H1 (cell line): ENCODE measurements around the gene C5AR1. TPM values are rescaled to one million over a fixed set of nuclear protein-coding genes. Genes with fewer than 3 reads are reported as not detected.

Experiments
- CTCF ChIA-PET: fragments of 300-600 bp; sonication (Branson Sonifier 250); formaldehyde crosslinking; loops from one replicate; lab custom pipeline; 2021; ENCODE audit not compliant: partially characterized antibody; lab: Charles Lee
- POLR2A ChIA-PET: fragments of 300-600 bp; sonication (Branson Sonifier 250); formaldehyde crosslinking; loops from one replicate; lab custom pipeline; 2021; ENCODE audit warnings: inconsistent platforms; ENCODE audit not compliant: partially characterized antibody; lab: Charles Lee
- DNase-seq, 2 experiments: peaks; one replicate each; pipeline versions ENCODE4 v3.0.0 to v3.0.0-alpha.2; 2010 to 2022; ENCODE audit warnings: low spot score in 2 of 2, low read depth in 1 of 2, mixed read lengths in 1 of 2
- FAIRE-seq: peaks from 2 replicates; lab custom pipeline; 2011; peaks lifted over from hg19 to GRCh38; lab: Jason Lieb, UNC
- H2AFZ ChIP-seq: 2 replicates; pipeline ENCODE4 v1.8.1; 2012; ENCODE audit warnings: low read length, inconsistent platforms
- H2AK5ac ChIP-seq: 2 replicates; pipeline ENCODE4 v1.6.1; 2013; ENCODE audit warnings: low read depth, low read length
- H2BK120ac ChIP-seq: replicated peaks from 2 replicates; pipeline ENCODE3; 2013; ENCODE audit warnings: low read depth, low read length, inconsistent platforms
- H2BK12ac ChIP-seq: 2 replicates; pipeline ENCODE4 v1.6.1; 2013; ENCODE audit warnings: low read depth, low read length
- H2BK15ac ChIP-seq: 2 replicates; pipeline ENCODE4 v1.6.1; 2013; ENCODE audit warnings: low read length
- H2BK20ac ChIP-seq: 2 replicates; pipeline ENCODE4 v1.6.1; 2013; ENCODE audit warnings: low read length
- H2BK5ac ChIP-seq: 2 replicates; pipeline ENCODE4 v1.6.1; 2013; ENCODE audit warnings: low read depth, low read length
- H3K14ac ChIP-seq: 2 replicates; pipeline ENCODE4 v1.6.1; 2013; ENCODE audit warnings: inconsistent platforms; ENCODE audit not compliant: insufficient read length
- H3K18ac ChIP-seq: 2 replicates; pipeline ENCODE4 v1.6.1; 2013; ENCODE audit warnings: low read length; ENCODE audit errors: extremely low read depth
- H3K23ac ChIP-seq: 2 replicates; pipeline ENCODE4 v1.6.1; 2013; ENCODE audit warnings: inconsistent platforms; ENCODE audit not compliant: insufficient read length
- H3K23me2 ChIP-seq: 2 replicates; pipeline ENCODE4 v1.6.1; 2013; ENCODE audit warnings: low read depth, low read length
- H3K27ac ChIP-seq: 2 replicates; pipeline ENCODE4 v1.6.1; 2011; ENCODE audit warnings: low read depth, low read length, inconsistent platforms
- H3K27me3 ChIP-seq, 4 experiments: replicated peaks in 1 of 4; 1 replicate in 1 of 4; 2 replicates in 3 of 4; pipeline versions ENCODE4 v1.6.1 to v1.8.1; 2011 to 2013; ENCODE audit warnings: low read length in 3 of 4, mild to moderate bottlenecking in 3 of 4, inconsistent platforms in 2 of 4, mixed read lengths in 2 of 4, moderate library complexity in 1 of 4; ENCODE audit not compliant: control insufficient read depth in 3 of 4, insufficient read depth in 3 of 4; ENCODE audit errors: extremely low read depth in 1 of 4
- H3K36me3 ChIP-seq, 4 experiments: 2 replicates each; pipeline versions ENCODE4 v1.6.1 to v1.8.1; 2011 to 2013; ENCODE audit warnings: mild to moderate bottlenecking in 4 of 4, low read length in 3 of 4, moderate library complexity in 2 of 4, control low read depth in 1 of 4, inconsistent platforms in 1 of 4; ENCODE audit not compliant: insufficient read depth in 4 of 4, control insufficient read depth in 2 of 4
- H3K4ac ChIP-seq: replicated peaks from 2 replicates; pipeline ENCODE3; 2013; ENCODE audit warnings: low read length, low read depth, mixed read lengths, inconsistent platforms; ENCODE audit not compliant: insufficient read length
- H3K4me1 ChIP-seq, 4 experiments: replicated peaks in 1 of 4; 1 replicate in 1 of 4; 2 replicates in 3 of 4; pipeline versions ENCODE4 v1.6.1 to v1.8.1; 2011 to 2013; ENCODE audit warnings: low read length in 3 of 4, inconsistent platforms in 2 of 4, mixed read lengths in 1 of 4; ENCODE audit not compliant: insufficient read depth in 4 of 4, control insufficient read depth in 3 of 4
- H3K4me2 ChIP-seq, 2 experiments: 2 replicates each; pipeline versions ENCODE4 v1.6.1 to v1.8.1; 2011 to 2013; ENCODE audit warnings: low read depth in 2 of 2, low read length in 2 of 2, control low read depth in 1 of 2, inconsistent platforms in 1 of 2, mild to moderate bottlenecking in 1 of 2; ENCODE audit not compliant: insufficient read depth in 1 of 2
- H3K4me3 ChIP-seq, 4 experiments: fragments of 200-600, 300-600 bp in 1 of 4; sonication (generic), shearing (Covaris generic), sonication (Bioruptor Twin) in 1 of 4; 2 replicates each; pipeline versions ENCODE4 v1.5.1 to v1.8.1; 2011 to 2016; ENCODE audit warnings: low read length in 4 of 4, low read depth in 3 of 4, control low read depth in 2 of 4, inconsistent platforms in 2 of 4, mild to moderate bottlenecking in 2 of 4, mixed read lengths in 1 of 4, moderate library complexity in 1 of 4; ENCODE audit not compliant: insufficient read depth in 2 of 4; ENCODE audit errors: extremely low read depth in 1 of 4
- H3K56ac ChIP-seq: replicated peaks from 2 replicates; pipeline ENCODE3; 2013; ENCODE audit warnings: low read depth, mild to moderate bottlenecking, mixed read lengths, low read length, inconsistent platforms; ENCODE audit not compliant: insufficient read length
- H3K79me1 ChIP-seq: 2 replicates; pipeline ENCODE4 v1.6.1; 2013; ENCODE audit warnings: low read depth, low read length, control low read depth
- H3K79me2 ChIP-seq, 2 experiments: 2 replicates each; pipeline versions ENCODE4 v1.6.1 to v1.8.1; 2012 to 2013; ENCODE audit warnings: low read length in 2 of 2, mild to moderate bottlenecking in 2 of 2, inconsistent platforms in 1 of 2; ENCODE audit not compliant: insufficient read depth in 2 of 2, control insufficient read depth in 1 of 2
- H3K9ac ChIP-seq, 4 experiments: replicated peaks in 1 of 4; 1 replicate in 1 of 4; 2 replicates in 3 of 4; pipeline versions ENCODE4 v1.6.1 to v1.8.1; 2011 to 2013; ENCODE audit warnings: low read depth in 3 of 4, low read length in 3 of 4, control low read depth in 2 of 4, mild to moderate bottlenecking in 2 of 4, moderate library complexity in 2 of 4, inconsistent platforms in 1 of 4; ENCODE audit errors: extremely low read depth in 1 of 4
- H3K9me3 ChIP-seq, 2 experiments: 2 replicates each; pipeline versions ENCODE4 v1.6.1 to v1.8.1; 2012 to 2013; ENCODE audit warnings: mild to moderate bottlenecking in 2 of 2, moderate library complexity in 2 of 2, control low read depth in 1 of 2, inconsistent platforms in 1 of 2, low read depth in 1 of 2, low read length in 1 of 2, mixed read lengths in 1 of 2; ENCODE audit not compliant: insufficient read depth in 2 of 2
- H4K20me1 ChIP-seq, 2 experiments: replicated peaks in 1 of 2; 2 replicates each; pipeline versions ENCODE3 to v1.8.1; 2011 to 2013; ENCODE audit warnings: inconsistent platforms in 2 of 2, low read length in 2 of 2, mild to moderate bottlenecking in 1 of 2; ENCODE audit not compliant: insufficient read depth in 2 of 2, control insufficient read depth in 1 of 2
- H4K5ac ChIP-seq: 2 replicates; pipeline ENCODE4 v1.6.1; 2013; ENCODE audit warnings: low read length, low read depth, mixed read lengths, inconsistent platforms; ENCODE audit not compliant: insufficient read length
- H4K8ac ChIP-seq: 2 replicates; pipeline ENCODE4 v1.8.0; 2013; ENCODE audit warnings: mild to moderate bottlenecking, moderate library complexity, low read length, inconsistent platforms; ENCODE audit not compliant: insufficient read depth; ENCODE audit errors: extremely low read depth
- H4K91ac ChIP-seq: replicated peaks from 2 replicates; pipeline ENCODE3; 2013; ENCODE audit warnings: low read length, mixed read lengths, inconsistent platforms; ENCODE audit not compliant: insufficient read length
- ASH2L ChIP-seq: fragments of 200-600, 300-600 bp; sonication (generic); IDR thresholded peaks from one replicate; pipeline ENCODE4 v1.7.1; 2017; ENCODE audit warnings: low read length
- CEBPB ChIP-seq: IDR thresholded peaks from 2 replicates; pipeline ENCODE4 v1.6.1; 2012; ENCODE audit warnings: low read depth, low read length
- CREB1 ChIP-seq: IDR thresholded peaks from 2 replicates; pipeline ENCODE4 v1.6.1; 2012; ENCODE audit warnings: inconsistent platforms
- CTCF ChIP-seq, 3 experiments: IDR thresholded peaks; 1 replicate in 2 of 3; 2 replicates in 1 of 3; pipeline versions ENCODE4 v1.5.1 to v1.6.1; 2011; ENCODE audit warnings: low read length in 3 of 3, mild to moderate bottlenecking in 3 of 3, inconsistent platforms in 2 of 3, low read depth in 1 of 3, moderate library complexity in 1 of 3; ENCODE audit not compliant: insufficient read depth in 1 of 3; ENCODE audit errors: control extremely low read depth in 1 of 3
- FOSL1 ChIP-seq: IDR thresholded peaks from 2 replicates; pipeline ENCODE4 v1.6.1; 2011; ENCODE audit warnings: mild to moderate bottlenecking, low read depth, low read length, moderate library complexity; ENCODE audit not compliant: insufficient read depth
- GABPA ChIP-seq: IDR thresholded peaks from 2 replicates; pipeline ENCODE4 v1.6.1; 2011; ENCODE audit warnings: mild to moderate bottlenecking, low read length, moderate library complexity, borderline replicate concordance; ENCODE audit not compliant: insufficient read depth
- HDAC2 ChIP-seq, 2 experiments: fragments of 300-600 bp in 1 of 2; sonication (generic) in 1 of 2; IDR thresholded peaks; 2 replicates each; pipeline ENCODE4 v1.6.1; 2011 to 2012; ENCODE audit warnings: low read depth in 2 of 2, low read length in 2 of 2, mild to moderate bottlenecking in 2 of 2, moderate library complexity in 2 of 2, borderline replicate concordance in 1 of 2, inconsistent platforms in 1 of 2
- KDM1A ChIP-seq: fragments of 200-600, 300-600 bp; sonication (generic); IDR thresholded peaks from 2 replicates; pipeline ENCODE4 v1.7.1; 2016; ENCODE audit warnings: mild to moderate bottlenecking, low read length, borderline replicate concordance
- PHF8 ChIP-seq: fragments of 200-600 bp; sonication (generic); conservative IDR thresholded peaks from 2 replicates; pipeline ENCODE4 v1.7.1; 2012; ENCODE audit warnings: low read depth, mild to moderate bottlenecking, inconsistent platforms, low read length, moderate library complexity
- SUZ12 ChIP-seq: fragments of 200-600 bp; sonication (generic); IDR thresholded peaks from 2 replicates; pipeline ENCODE4 v1.6.1; 2012; ENCODE audit warnings: mild to moderate bottlenecking, inconsistent platforms, low read length, moderate library complexity, mixed read lengths
- WGBS, 2 experiments: shearing (Covaris generic) in 1 of 2; methylation state at CpG; one replicate each; pipeline versions ENCODE4 v1.1.6 to v1.1.7; 2013 to 2015; ENCODE audit warnings: low lambda C conversion rate in 2 of 2, mixed read lengths in 2 of 2, inconsistent platforms in 1 of 2, low coverage in 1 of 2, missing lambda C conversion rate in 1 of 2; ENCODE audit not compliant: insufficient replicate concordance in 2 of 2, insufficient coverage in 1 of 2, insufficient read length in 1 of 2; ENCODE audit errors: extremely low coverage in 1 of 2, missing lambda C conversion rate in 1 of 2; 5-methylcytosine and 5-hydroxymethylcytosine counted together
- polyA plus RNA-seq, 7 experiments: library from polyadenylated mRNA; depleted of rRNA in 3 of 7; stranded (reverse) in 5 of 7; unstranded in 2 of 7; fragments of >200 nt in 5 of 7; fragments of 200-250 nt in 2 of 7; gene quantifications; 1 replicate in 5 of 7; 2 replicates in 1 of 7; 4 replicates in 1 of 7; pipeline versions ENCODE4 v1.2.1 to v1.2.3, GENCODE V29; 2011 to 2013; ENCODE audit warnings: missing spikeins in 2 of 7, mixed read lengths in 2 of 7
- total RNA-seq: library from RNA; stranded (reverse); fragmentation: NEBNext Ultra II Directional; extraction: Animal tissue kit (Norgen Biotek cat#: 25700); gene quantifications from 2 replicates; pipeline ENCODE4 v1.2.1, GENCODE V29; 2021

The C5AR1 gene
- total and polyA plus RNA-seq, 2 of the 8 experiments (the other 6 are each of a cell fraction or from before 2014, with no cell fraction given): 0.20 TPM; not detected in 1

GRCh38 chr19:47266401-47266941 lies 43.2 kb upstream of the C5AR1 start:
- peaks cover 5 to 35% (median 19%) of the 10 kb centered on the region in 4 experiments; a peak in 7 of 8 replicates for H3K36me3 ChIP-seq
- no peaks in the 10 kb centered on the region for H3K23me2 ChIP-seq
- no peak for FAIRE-seq
- no peak overlapping the region for H3K9ac ChIP-seq
- no peak overlapping the region for H2BK120ac ChIP-seq
- H3K18ac ChIP-seq: no peak overlapping the region
- H2AK5ac ChIP-seq: no peak overlapping the region
- H4K20me1 ChIP-seq: peaks cover 3 to 13% of the 10 kb centered on the region in 2 experiments
- CTCF ChIA-PET: interaction anchor here (0.8 to 1.9 kb wide), 2 partner anchors 18 to 20 kb away, joined by 3 to 4 read pairs; no protein-coding TSS in a partner anchor
- no peak overlapping the region for H3K4ac ChIP-seq
- H3K14ac ChIP-seq: no peak overlapping the region
- 95% methylated on average over 21 of the region's 21 CpGs; no CpG with 5 or more reads in 1 of the 2 experiments for WGBS, 2 experiments
- H4K91ac ChIP-seq: no peak overlapping the region
- H3K9me3 ChIP-seq: no peaks in the 10 kb centered on the region
- no peaks in the 10 kb centered on the region for H3K79me2 ChIP-seq
- H3K79me1 ChIP-seq: no peaks in the 10 kb centered on the region; the same call in 1 of the 2 replicates
- no peaks in the 10 kb centered on the region for H3K27me3 ChIP-seq
- H3K27ac ChIP-seq: 0 out of 2 replicates have a peak overlapping the region, but pooled peaks have one; percentile 5
- H4K5ac ChIP-seq: no peak overlapping the region
- no peak for DNase-seq
- H2BK5ac ChIP-seq: no peak overlapping the region
- no peak overlapping the region for H3K4me3 ChIP-seq
- H4K8ac ChIP-seq: no peak overlapping the region
- H3K4me1 ChIP-seq: peaks cover 0 to 1% (median 0%) of the 10 kb centered on the region in 4 experiments; a peak in 1 of 7 replicates
- H3K23ac ChIP-seq: no peak overlapping the region
- H2BK20ac ChIP-seq: no peak overlapping the region
- H2BK15ac ChIP-seq: no peak overlapping the region
- H3K56ac ChIP-seq: no peak overlapping the region
- no peak overlapping the region for H3K4me2 ChIP-seq
- H2BK12ac ChIP-seq: no peak overlapping the region
- H2AFZ ChIP-seq: no peak overlapping the region
- POLR2A ChIA-PET: interaction anchor here (4.0 kb wide), 1 partner anchor 9 kb away, joined by 16 read pairs; no protein-coding TSS in a partner anchor
- TF ChIP-seq CREB1 (no peak), KDM1A (no peak), HDAC2 (IDR thresholded peaks at IDR 0.05; ENCODE audit: borderline replicate concordance in 1 of 2, low read depth in 2 of 2, low read length in 2 of 2) (no peak), FOSL1 (no peak), SUZ12 (no peak), GABPA (no peak), CEBPB (no peak), CTCF (IDR thresholded peaks at IDR 0.05; ENCODE audit: control extremely low read depth in 1 of 3, insufficient read depth in 1 of 3, low read depth in 1 of 3, low read length in 3 of 3) (no peak), ASH2L (no peak), PHF8 (no peak)
